SK-N-SH (cell line): ENCODE results near the gene NPM1.

ENCODE experiments used
- CHD2 ChIP-seq: fragments of 150-350 bp; IDR thresholded peaks from 2 replicates; pipeline ENCODE4 v1.6.1; 2018; ENCODE audit warnings: low read length; ENCODE audit not compliant: partially characterized antibody
- CTCF ChIP-seq: fragments of 200-600 bp; sonication (generic); IDR thresholded peaks from 2 replicates; pipeline ENCODE4 v1.6.1; 2017; ENCODE audit warnings: antibody characterized with exemption, mild to moderate bottlenecking, moderate library complexity
- EP300 ChIP-seq, 2 experiments: IDR thresholded peaks; 2 replicates each; pipeline versions ENCODE4 v1.4.0 to v1.6.1; 2012; ENCODE audit warnings: borderline replicate concordance in 1 of 2, low read depth in 1 of 2, low read length in 1 of 2
- EZH2phosphoT487 ChIP-seq: fragments of 200-600 bp; sonication (generic); IDR thresholded peaks from 2 replicates; pipeline ENCODE4 v1.6.1; 2017; ENCODE audit warnings: low read depth, mixed run types, mild to moderate bottlenecking, antibody characterized with exemption, moderate library complexity, borderline replicate concordance
- FOSL2 ChIP-seq: IDR thresholded peaks from 2 replicates; pipeline ENCODE4 v1.4.0; 2012; ENCODE audit warnings: low read depth, mild to moderate bottlenecking, moderate library complexity, borderline replicate concordance
- MEF2A ChIP-seq: IDR thresholded peaks from 2 replicates; pipeline ENCODE4 v1.4.0; 2012; ENCODE audit warnings: low read depth, borderline replicate concordance
- POLR2AphosphoS5 ChIP-seq: IDR thresholded peaks from 2 replicates; pipeline ENCODE4 v1.6.1; 2012; ENCODE audit warnings: low read depth, low read length
- RAD21 ChIP-seq: IDR thresholded peaks from 2 replicates; pipeline ENCODE4 v1.6.1; 2012; ENCODE audit warnings: mild to moderate bottlenecking, low read length
- SIN3A ChIP-seq: IDR thresholded peaks from 2 replicates; pipeline ENCODE4 v1.6.1; 2012; ENCODE audit warnings: low read depth, mild to moderate bottlenecking, low read length, moderate library complexity, borderline replicate concordance
- USF2 ChIP-seq: fragments of 150-350 bp; IDR thresholded peaks from 2 replicates; pipeline ENCODE4 v1.6.1; 2017; ENCODE audit warnings: antibody characterized with exemption, low read length, low read depth, borderline replicate concordance

- TF ChIP-seq CHD2 (no peak), CTCF (no peak), SIN3A (no peak), RAD21 (no peak), EZH2phosphoT487 (no peak), POLR2AphosphoS5 (no peak), USF2 (no peak), FOSL2 (no peak), EP300 (IDR thresholded peaks at IDR 0.05; ENCODE audit: borderline replicate concordance in 1 of 2, low read depth in 1 of 2, low read length in 1 of 2) (no peak), MEF2A (no peak)
Observed at GRCh38 chr5:171426680-171427079, 39.0 kb downstream of the NPM1 start.
